Activated CD8-positive, alpha-beta memory T cell treated with anti-CD3 and anti-CD28 coated beads, Interleukin-2, amount 50 U/mL, for 1 hour (primary cell): ENCODE measurements around the gene DISP3.

Experiments
- DNase-seq: peaks from one replicate; pipeline ENCODE4 v3.0.0-alpha.2; 2020; ENCODE audit errors: extremely low read depth

DISP3 gene

GRCh38 chr1:11543392-11543791, 64.4 kb downstream of the DISP3 start:
- DNase-seq = no peak

DNA sequence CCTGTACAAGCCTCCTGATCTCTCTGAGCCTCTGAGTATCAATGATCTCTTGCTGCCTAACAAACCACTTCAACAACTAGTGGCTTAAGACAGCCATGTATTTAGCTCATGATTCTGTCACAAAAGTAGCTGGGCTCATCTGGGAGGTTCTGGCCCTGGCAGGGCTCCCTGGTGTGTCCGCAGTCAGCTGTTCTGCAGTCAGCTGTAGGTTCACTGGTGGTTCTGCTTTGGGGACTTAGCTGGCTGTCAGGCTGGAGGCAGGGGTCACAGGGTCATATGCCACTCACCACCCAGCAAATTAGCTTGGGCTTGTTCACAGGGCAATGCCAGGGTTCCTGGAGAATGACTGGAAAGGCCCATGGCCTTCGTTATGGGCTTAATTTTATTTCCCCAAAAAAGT, 64.8 kb downstream of the DISP3 start:
- no peak for DNase-seq

DNA sequence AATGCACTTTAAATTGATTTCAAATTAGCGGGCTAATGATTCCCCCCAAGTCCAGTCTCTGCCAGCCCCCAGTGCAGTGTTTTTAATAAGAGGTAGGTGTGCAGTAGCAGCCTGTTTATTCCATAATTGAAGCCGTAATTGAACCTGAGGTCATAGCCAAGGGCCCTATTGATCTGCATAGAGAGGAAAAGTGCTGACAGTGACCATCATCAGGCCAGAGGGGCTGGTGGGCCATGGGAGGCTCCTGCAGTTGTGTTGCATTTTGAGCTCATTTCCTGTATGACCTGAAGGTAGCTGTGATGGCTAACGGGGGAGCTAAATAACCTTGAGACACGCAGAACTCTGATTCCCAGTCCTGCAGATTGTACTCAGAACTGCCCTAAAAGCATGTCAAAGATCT, 67.5 kb downstream of the DISP3 start:
- no peak for DNase-seq

DNA sequence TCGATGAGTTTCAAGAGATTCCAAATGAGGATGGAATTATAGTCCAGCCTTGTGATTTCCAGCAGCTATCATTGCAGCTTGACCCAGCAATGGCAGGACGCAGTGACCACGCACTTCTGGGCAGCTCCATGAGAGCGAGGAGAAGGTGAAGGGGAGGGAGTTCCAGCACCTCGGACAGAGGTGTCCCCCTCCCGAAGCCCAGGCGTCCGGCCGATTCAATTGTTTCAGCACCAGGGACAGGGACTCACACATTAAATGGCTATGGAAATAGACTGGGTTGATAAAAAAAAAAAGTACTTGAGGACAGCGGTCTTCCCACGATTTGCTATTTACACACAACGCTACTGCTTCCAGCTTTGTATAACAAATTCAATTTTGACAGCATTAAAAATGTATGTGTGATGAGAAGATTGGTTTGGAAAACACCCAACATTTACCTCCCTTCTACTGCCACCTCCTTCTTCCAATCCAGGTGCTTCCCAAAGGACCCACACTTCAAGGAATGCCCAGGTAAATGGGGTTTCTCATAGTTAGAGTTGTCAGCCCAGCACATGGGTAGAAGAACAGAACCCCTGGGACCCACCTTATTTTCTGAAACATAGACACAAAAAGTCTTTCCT, 71.8 kb downstream of the DISP3 start:
- DNase-seq = no peak

DNA sequence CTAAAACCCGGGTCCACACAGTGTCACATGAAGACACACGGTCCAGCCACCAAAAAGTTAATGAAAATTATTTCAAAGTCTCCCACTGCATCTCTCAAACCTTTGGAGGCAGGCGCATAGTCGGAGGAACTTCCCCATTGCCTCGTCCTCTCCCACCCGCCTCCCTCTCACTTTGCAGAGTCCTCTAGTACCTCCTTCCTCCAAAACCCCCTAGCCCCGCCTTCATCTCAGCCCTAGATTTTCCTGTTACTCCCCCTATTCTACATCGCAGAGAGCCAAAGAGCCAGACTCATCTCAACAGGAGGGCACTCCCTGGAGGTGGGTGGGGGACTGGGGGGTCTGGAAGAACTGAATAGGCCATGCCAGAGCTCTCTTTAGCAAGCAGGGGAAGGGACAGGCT, 79.3 kb downstream of the DISP3 start:
- DNase-seq = no peak

GRCh38 chr1:11558871-11559590, 80.1 kb downstream of the DISP3 start:
- DNase-seq = no peak

DNA sequence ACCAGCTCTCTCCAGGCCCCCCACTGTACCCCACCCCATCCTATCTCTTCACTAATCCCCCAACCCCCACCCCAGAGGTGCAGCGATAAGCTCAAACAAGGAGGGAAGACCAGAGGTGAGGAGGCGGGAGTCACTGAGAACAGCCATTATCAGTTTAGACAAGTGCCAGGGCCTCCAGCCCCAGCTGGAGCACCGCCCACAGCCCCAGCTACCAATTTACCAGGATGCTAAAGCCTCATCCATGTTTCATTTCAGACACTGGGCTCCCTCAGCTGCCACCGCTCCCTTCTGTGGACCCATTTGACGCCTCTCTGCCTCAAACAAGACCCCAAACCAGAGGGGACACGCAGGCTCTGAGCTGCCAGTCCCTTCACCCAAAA, 80.6 kb downstream of the DISP3 start:
- DNase-seq = no peak

DNA sequence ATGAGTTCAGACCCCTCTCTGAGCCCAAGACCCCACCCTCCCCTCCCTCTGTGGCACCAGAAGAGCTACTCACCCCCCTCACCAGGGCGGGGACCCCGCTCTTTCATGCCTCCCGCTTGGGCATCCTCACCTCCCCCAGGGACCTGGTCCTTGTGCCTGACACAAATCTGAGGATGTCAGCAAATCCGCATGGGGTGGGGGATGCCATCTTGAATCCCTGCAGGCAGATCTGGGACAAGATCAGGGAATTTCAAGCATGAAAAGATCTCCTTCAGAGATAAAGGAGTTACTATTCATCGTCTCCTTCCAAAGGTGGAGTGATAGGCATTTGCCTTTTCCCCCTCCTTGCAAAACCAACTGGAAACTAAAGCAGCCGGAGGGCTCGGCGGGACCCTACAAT, 81.1 kb downstream of the DISP3 start:
- no peak for DNase-seq

DNA sequence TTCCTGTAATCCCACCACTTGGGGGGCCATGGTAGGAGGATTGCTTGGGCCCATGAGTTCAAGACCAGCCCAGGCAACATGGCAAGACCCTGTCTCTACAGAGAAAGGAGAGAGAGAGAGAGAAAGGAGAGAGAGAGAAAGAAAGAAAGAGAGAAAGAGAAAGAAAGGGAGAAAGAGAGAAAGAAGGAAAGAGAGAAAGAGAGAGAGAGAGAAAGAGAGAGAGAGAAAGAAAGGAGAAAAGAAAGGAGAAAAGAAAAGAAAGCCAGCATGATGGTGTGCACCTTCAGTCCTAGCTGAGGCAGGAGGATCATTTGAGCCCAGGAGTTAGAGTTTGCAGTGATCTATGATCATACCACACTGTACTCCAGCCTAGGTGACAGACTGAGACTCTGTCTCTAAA, 82.8 kb downstream of the DISP3 start:
- no peak for DNase-seq

DNA sequence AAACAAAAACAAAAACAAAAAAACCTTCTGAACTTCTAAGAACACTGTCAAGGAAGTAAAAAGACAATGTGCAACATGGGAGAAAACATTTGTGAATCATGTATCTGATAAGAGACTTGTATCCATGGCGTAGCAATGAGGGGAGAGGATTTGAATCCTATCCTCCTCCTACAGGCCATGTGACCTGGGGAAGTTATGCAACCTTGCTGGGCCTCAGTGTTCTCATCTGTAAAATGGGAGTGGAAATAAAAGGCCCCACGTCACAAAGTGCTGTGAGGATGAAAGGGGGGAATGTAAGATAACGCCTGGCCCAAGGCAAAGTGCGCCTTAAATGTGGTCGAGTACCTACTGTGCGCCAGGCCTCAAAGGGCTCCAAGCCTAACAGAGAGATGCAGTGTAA, 83.7 kb downstream of the DISP3 start:
- no peak for DNase-seq

DNA sequence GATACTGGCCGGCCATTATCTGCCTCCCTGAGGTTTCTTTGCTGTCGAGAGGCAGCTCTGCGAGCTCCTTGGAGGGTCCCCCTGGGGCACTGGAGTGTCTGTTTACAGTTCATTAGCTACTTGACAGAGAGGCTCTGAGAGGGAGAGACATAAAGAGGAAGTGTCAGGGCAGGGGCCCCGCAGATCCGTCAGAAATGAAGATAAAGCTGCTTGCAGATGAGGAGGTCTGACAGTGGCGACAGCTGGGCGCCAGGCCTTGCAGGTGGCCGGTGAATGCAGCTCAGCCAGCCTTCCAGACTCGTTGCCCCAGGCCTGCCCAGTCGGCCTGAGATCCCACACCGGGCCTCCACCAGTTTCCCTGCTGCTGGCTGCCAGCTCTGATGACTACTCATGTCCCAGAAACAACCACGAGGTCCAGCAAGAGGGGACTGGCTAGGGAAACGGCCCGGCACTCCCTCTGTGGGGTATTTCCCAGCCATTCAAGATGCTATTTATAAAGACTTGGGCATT, 84.7 kb downstream of the DISP3 start:
- DNase-seq = no peak

GRCh38 chr1:11564237-11564636, 85.3 kb downstream of the DISP3 start:
- DNase-seq = no peak

DNA sequence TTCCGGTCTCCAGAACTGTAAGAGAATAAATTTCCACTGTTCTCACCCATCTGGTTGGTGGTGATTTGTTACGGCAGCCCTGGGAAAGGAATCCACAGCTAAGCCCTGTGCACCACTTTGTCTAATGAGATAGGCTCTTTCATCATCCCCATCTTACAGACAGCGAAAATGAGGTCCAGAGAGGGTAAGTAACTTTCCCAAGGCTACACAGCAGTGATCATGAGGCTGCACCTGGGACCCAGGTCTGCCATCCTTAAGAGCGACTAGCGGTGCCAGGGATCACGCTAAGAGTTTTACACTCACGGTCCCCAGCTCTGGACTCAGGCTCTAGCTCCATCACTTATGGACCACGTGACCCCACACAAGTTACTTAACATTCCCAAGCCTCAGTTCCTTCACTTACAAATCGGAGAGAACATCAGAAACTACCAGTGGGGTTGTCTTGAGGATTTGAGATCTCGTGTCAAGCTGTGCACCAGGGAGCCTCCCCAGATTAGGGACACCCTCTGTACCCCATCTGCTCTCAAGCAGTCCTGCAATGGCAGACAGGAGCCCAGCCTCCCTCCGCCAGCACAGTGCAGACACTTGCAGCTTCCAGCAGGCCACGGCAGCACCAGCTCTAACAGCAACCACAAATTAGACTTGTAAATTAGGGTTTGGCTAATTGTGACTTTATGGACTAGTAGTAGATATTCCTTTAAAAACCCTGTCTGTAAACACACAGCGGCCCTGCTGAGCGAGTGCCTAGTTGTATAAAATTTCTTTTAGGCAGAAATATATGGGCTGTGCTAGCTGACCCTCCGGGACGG, 87.3 kb downstream of the DISP3 start:
- DNase-seq = no peak

DNA sequence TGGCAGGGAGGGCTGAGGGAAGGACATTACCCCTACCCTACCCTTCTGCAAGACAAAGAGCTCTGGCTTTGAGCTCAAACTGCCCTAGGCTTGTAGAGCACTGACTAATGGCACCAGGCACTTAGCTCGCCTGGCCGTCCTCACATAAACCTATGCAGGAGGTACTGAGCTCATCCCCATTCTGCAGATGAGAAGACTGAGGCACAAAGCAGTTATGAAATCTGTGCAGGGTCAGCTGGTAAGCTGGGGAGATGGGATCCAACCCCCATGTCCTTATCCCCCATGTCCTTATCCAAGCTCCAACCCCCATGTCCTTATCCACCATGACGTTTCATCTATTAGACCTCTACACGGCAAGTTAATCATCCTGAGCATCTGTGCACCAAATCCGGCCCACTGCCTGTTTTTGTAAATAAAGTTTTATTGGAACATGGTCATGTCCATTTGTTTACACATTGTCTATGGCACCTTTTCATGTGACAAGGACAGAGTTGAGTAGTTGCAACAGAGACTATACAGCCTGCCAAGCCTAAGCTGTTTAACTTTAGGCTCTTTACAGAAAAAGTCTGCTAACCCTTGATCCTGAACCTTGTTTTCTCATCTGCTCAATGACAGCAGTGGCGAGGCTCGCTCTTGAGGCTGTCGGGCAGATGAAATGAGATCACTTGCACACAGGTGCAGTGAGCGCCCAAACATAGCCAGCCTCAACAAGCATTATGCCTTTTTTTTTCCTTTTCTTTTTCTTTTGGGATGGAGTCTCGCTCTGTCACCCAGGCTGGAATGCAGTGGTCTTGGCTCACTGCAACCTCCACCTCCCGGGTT, 88.5 kb downstream of the DISP3 start:
- DNase-seq = no peak

DNA sequence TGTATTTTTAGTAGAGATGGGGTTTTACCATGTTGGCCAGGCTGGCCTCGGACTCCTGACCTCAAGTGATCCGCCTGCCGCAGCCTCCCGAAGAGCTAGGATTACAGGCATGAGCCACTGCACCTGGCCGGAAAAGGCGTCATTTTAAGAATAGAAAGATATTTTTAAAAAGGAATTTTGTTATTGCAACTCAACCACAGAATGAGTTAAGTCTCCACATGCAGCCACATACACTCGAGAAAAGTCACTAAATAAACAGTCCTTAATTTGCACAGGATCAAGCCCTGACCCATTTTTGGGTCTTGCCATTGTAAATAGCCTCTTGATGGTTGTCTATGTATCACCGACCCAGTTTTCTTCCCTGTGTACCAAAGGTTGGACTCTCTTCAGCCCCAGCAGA, 89.7 kb downstream of the DISP3 start:
- DNase-seq = no peak

DNA sequence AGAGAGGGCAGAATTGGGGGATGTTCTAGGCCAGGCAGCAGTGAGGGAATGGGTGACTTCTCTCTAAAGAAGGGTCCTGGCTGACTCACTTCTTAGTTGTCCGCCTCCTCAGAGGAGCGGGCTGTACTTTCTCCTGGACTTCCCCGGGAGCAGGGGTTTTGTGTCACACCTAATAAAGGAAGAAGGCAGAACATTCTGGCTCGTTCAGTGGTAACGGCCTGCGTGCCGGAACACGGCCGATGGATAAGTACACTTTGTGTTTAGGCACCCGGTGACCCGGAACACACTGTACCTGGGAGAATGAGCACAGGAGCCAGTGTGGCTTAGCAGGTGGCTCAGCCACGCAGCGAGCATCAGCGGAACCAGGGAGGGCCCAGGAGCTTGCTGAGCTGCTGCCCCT, 90.6 kb downstream of the DISP3 start:
- no peak for DNase-seq

- no peak for DNase-seq
Observed at GRCh38 chr1:11569954-11570353, 91.0 kb downstream of the DISP3 start.

DNA sequence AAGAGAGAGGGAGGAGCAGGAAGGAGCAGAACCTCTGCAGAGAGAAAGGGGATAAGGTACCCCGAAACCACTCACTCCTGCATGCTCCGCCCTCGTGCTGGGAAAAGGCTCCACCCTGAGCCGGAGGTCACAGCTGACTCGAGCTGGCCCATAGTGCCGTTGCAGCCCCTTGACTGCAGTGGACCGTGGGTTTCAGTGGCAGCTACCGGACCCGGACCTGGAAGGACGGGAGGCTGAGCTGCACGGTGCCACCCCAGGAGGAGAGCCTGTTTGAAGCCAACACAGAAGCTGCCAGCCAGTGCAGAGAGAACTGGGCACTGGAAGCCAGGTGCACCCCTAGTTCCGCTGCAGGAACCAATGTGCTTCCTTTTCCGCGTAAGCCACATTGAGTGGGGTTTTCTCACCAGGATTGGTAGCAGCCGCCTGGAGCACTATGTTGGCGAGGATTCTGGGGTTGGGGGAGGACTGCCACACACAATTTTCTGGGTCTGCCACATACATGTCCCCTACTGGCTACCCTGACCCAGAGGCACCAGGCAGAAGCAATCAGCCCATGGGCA, 91.9 kb downstream of the DISP3 start:
- no peak for DNase-seq

- DNase-seq = no peak
Observed at GRCh38 chr1:11571906-11572616, 93.1 kb downstream of the DISP3 start.

GRCh38 chr1:11573116-11573692, 94.2 kb downstream of the DISP3 start:
- no peak for DNase-seq

DNA sequence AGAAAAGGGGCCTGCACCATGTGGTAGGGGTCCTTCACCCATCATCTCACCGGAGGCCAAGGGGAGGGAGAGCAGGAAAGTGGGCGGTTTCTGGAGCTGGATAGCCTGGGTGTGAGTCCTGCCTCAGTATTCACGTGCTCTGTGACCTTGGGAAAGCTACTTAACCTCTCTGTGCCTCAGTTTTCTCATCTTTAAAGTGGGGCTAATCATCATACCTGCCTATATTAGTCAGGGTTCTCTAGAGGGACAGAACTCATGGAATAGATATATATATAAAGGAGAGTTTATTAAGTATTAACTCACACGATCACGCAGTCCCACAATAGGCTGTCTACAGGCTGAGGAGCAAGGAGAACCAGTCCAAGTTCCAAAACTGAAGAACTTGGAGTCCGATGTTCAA, 96.6 kb downstream of the DISP3 start:
- no peak for DNase-seq
